Measurements from ENCODE around the gene CTNNBL1.

CTNNBL1 gene

DNA sequence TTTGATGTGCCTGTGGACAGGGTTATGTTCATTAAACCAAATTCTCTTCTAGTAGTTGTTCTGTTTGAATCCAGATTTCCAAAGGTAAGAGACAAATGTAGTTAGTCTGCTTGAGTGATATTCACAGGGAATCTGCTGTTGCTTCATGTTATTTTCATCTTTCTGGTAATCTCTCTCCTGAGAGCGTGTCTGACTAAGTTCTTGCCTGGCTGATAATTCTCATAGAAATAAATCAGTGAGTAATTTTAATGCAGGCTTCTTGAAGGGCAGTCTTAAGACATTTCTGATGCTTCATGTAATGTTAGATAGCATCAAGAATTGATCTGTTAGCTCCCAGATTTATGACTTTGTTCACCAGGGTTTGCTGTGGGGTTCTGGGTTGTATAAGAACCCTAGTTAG, 54.2 kb downstream of the CTNNBL1 start:
- no peak for DNase-seq

DNA sequence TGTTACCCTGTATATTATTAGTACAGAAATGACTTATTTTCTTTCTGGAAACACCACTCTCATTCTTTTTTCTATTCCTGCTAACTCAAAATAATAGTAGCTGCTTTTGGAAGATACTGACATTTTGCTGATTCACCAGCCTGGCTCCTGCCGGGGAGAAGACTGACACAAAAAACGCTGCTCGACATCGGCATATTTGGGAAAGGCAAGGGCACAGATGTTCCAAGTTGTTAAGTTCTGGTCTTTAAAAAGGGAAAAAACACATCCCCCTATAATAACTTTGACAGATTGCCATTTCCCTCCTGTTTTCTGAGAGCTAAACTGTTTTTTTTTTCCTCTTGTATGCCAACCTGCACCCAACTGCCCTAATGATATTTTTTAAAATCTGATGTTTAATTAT, 55.4 kb downstream of the CTNNBL1 start:
- DNase-seq: no peak

DNA sequence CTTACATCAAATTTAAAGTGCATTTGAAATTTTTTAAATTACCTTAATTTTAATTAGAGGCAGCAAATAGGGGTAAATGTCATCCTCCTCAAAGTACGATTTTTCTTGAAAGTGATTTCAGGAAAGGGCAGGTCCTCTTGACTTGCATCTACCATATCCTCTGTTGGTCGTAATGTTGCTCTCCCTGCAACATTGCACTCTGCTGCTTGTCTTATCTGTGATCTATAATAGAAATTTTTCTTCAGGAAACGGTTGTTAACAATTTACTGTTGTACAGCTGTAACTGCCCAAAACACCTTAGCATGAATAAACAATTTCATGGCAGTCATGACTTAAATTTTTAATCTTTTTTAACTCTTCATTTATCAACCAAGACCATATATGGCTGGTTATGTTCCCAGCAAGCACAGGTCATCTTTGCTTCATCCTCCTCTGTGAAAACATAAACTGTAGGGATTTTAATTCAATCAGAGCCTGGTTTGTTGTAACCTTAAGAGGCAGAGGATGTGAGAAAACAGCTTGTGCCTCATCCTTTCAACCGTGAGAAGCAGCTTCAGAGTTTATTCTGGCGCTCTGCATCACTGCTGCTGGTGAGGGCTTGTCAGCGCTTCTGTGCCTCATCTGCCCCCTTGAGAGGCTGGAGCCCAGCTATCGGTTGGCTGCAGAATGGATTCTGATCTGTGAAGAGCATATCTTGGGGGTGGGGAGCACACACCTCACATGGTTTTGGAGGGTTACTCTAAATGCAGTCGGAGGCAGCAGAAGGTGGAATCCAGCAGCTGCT, 56.0 kb downstream of the CTNNBL1 start:
- DNase-seq: no peak

DNA sequence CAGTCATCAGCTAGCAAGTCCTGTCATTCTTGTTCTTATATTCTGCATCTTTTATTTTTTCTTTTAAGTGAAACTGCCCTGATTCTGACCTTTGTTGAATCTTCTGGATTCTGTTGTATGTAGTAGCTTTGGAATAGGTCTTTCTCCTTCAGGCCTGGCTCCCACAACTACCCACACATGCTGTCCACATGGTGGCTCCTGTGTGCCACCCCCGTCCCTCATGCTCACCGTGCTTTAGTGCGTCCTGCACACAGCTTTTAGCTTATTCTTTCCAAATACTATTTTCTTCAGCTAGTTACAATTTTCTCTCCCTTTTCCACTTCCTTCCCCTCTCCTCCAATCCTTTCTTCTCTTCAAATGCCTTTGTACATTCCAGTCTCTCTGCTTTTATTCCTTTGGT, 61.8 kb downstream of the CTNNBL1 start:
- DNase-seq: no peak

DNA sequence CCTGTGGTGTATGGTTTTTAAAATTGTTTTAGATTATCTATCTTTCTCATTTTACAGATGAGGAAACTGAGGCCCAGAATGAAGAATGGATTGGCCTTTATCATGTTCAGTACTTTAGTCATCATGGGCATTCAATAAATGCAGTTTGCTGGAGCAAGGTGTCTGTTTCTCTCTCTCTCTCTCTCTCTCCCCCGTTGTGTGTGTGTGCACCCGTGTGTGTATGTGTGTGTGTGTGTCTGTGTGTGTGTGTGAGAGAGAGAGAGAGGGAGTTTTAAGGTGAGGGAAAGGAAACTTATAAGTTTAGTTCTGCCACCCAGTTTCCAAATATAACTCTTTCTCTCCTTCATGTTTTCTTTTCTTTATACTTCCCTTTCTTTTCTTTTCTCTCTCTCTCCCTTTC, 62.4 kb downstream of the CTNNBL1 start:
- DNase-seq: no peak

DNA sequence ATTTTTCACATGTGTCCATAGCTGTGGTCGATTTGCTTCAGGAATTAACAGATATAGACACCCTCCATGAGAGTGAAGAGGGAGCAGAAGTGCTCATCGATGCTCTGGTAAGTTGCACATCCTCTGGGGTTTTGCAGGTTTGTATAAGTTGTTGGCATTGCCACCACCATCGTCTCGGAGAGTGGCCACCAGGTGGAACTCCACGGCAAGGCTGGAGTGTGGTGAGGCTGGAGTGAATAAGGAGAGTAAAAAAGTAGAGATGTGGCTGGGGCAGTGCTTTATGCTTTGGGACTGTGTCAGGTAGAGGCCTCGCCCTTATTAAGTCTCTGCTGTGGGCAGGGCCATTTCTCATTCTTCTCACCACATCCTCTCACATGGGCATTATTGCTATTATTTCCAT, 63.7 kb downstream of the CTNNBL1 start:
- no peak for DNase-seq

DNA sequence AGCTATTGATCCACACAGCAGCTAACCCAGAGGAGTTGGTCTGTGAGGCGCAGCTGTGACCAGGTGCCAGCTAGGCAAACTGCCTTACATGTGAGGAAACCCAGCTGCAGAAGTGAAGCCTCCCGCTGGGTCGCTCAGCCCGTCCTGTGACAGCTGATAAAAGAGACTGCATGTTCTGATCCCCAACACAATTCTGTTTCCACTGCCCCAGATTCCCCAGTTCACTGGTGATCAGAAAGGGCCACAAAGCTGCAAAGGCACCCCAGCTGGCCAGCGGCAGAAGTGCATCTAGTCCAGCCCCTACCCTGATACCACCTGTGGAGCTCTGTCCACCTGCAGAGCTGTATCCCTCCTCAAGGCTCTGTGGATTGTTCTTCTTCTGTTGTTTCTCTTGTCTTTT, 64.5 kb downstream of the CTNNBL1 start:
- DNase-seq: no peak

DNA sequence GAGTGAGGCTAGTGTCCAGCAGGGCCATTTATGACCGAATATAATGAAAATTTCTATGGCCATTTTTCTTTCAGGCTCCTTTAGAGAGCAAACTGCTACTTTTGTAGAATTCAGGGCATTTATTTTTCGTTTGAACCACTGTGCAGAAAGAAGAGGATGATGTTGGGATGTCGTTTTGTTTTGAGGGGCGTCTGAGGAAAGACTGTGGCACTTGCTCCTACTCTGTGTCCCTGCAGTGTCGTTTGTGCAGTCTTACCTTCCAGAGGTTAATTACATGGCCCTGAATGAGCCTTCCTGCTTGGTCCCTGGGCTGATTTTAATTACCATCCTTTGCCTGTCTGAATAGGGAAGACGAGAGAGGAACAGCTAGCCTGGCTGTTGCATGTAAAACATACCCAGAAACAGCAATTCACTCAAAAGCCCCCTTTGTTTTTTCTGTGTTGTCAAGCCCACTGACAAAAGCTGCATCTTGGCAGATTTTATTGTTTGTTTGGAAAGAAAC, 65.3 kb downstream of the CTNNBL1 start:
- no peak for DNase-seq

DNA sequence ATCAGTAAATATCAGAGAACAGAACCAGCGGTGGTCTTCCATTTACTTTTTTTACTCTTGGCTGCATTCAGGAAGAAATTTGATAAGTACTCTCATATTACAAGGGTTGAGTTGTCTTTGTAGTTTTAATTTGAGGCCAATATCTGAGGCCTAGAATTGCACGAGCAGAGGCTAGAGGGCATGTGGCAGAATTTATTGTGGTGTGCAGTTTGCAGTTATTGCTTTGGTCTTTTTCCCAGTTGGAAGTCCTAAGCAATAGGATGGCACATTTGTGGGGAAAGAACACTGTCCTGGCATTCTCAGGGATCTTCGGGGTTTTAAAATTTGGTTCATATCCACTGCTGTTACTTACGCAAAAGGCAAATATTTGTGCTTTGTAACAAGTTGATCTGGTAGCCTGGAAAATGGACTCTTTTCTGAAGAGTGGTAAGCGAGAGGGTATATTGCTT, 66.0 kb downstream of the CTNNBL1 start:
- DNase-seq: no peak

DNA sequence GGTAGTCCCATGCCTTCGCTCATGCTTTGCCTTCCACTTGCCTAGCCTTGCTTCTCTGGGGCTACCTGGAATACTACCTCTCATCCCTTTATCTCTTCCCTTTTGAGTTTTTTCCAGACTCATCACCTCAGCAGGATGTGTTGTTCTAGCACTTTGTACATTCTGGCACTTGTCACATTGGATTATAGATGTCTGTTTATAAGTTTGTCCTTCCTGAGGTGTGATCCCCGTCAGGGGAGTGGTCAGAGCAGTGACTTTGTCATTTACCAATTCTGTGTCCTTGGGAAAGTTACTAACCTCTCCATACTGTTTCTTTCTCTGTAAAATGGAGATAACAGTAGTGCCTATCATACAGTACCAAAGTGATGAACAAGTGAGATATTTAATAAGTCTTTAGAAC, 66.5 kb downstream of the CTNNBL1 start:
- no peak for DNase-seq

DNA sequence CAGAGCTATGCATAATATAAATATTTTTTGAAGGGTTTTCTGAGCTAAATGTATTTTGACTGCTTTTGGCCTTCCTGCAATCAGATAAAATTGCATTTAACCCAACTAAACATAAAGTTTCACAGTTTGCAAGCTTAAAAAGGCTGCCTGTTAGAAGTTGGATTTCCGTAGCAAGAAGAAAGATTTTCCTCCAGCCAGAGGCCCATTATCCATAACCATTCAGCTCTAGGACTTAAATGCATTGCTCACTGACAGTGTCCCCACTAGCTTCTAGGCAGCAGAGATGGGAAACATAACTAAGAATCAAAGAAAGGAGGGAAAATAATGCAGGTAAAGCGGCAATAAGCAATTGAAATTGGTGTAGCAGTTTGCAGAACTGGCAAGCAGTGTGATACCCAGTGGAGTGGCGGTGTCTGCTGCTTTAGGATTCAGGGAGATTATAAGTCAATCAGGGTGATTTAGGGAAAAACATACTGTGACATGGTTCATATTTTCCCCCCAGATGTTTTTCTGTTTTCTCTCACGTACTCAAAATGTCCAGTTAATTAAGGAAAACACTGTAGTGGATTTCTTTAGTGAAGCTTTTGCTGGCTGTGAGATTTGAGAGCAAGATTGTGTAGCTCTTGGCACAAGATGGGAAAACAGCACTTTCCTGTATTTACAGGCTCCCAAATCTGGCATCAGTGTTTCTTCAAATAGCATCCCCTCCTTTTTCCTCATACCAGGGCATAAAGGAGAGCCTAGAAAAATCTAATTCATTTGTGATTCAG, 69.1 kb downstream of the CTNNBL1 start:
- DNase-seq: no peak

DNA sequence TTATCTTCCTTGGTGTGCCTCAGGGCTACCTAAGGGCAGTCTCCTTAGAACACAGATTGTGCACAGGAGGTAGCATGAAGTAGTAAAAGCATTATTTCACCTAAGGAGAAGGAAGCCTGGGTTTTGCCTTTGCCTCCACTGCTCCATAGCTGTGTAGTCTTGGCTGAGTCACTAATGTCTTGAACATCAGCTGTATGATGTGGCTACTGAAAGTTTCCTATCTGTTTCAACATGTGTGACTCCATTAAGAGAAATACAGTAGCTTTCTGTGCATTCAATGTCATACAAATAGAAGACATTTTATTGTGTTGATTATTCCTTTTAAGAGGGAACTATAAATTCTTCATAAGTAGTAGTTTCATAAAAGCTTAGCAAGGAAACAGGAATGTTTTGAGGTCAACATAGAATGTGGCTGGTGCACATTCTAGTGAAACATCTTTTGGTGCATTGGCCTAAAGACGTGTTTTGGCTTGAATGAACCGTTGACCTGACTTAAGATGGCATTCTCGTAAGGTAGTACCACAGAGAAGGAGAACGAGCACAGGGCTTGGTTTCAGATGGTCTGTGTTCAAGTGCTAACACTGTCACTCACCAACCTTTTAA, 70.6 kb downstream of the CTNNBL1 start:
- DNase-seq: no peak

DNA sequence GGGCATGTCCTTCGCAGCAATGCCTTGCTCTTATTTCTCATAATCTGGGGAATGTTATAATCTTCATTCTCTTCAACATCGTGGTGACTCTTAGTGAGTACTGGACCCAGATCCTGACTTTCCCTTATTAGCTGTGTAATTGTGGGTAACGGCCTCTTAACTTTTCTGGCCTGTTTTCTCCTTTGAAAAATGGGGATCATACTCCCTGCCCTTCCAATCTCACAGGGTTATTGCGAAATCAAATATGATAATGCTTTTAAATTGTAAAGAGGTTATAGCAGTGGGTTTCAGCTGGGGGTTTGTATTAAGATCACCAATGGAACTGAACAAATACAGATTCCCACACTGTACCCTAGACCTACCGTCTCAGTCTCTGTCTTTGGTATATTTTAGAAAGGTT, 77.1 kb downstream of the CTNNBL1 start:
- DNase-seq: no peak

DNA sequence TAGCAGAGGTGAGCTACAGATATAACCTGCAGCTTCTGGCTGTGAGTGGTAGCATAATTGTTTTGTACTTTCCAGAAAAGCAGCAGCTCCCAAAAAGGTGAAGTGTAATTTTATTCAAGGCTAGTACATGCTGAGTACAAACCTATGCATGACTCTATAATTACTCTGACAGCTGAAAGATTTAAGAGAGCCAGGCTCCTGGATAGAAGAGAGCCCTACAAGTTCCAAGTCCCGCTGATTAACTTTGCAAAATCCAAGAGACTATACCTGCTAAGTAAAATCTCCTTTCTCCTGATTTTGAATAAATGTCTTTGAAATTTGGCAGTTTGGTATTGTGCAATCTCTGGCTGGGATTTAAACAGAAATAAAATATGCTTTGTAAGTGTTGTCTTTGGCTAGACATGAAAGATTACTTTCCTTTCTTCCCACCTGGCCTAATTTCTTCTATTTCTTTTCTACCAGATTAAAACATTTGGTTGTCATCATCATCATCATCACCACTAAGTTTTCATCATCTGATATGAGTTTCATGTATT, 79.5 kb downstream of the CTNNBL1 start:
- DNase-seq: no peak

DNA sequence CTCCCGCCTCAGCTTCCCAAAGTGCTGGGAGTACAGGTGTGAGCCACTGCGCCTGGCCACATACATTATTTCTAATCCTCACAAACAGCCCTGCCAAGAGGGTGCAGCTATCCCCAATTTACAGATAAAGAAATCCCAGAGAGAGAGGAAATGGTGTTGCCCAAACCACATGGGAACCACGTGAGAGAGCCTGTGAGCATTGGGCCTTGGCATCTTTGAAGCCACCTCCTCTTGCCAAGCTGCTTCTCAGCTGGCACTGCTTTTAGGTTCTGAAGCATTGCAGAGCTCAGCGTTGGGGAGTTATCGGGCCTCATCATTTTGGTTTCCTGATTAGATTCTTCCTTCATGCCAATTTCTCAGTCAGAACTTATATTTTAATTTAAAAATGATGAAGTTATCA, 80.3 kb downstream of the CTNNBL1 start:
- DNase-seq: no peak

DNA sequence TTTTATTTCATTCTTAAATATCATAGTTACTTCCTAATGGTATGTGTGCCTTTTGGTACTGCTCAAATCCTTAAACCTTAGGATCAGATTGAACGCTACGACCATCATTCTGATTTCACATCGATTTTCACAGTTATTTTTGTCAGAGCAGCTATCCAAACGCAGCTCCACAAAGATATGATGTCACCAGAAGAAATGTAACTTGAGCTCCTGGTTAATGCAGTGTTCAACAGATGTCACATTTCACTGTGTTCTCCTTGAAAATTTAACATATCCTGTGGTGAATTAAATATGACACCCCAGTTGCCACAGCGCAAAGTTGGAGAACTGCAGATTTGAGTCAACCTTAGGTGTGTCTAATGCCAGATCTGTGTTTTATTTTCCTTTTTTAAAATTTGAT, 81.4 kb downstream of the CTNNBL1 start:
- DNase-seq: no peak

DNA sequence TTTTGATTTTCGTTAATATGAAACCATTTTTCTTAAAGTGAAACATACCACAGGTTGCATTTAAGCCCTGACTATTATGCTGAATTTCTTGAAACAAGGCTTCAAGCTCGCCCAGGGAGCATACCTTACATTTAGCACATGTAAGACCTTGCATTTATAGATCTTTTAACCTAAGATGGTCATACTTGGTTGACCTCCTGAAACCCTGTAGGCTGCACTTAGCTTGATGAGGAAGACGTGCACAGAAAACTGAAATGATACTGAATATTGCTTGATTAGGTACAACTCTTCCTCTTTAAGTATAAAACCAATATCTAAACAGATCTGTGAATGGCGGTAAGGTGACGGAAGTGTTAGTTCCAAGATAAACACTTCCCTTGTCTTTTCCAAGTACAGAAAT, 82.2 kb downstream of the CTNNBL1 start:
- no peak for DNase-seq

DNA sequence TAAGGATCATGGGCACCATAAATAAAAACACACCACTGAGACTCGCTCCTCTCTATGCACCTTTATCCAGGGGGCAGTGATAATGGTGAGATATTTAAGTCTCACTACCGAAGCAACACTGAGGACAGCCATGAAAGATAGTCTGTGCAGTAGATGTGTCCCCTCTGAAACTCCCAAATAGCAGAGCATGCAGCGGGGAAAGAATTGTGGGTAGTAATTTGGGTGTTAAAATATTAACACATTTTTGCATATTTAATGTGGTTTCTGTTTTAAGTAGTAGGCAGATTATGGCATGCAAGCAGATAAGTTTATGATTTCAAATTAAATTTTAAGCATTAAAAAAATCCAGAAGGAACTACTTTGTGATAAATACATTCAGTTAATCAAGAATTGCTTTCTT, 82.7 kb downstream of the CTNNBL1 start:
- no peak for DNase-seq

DNA sequence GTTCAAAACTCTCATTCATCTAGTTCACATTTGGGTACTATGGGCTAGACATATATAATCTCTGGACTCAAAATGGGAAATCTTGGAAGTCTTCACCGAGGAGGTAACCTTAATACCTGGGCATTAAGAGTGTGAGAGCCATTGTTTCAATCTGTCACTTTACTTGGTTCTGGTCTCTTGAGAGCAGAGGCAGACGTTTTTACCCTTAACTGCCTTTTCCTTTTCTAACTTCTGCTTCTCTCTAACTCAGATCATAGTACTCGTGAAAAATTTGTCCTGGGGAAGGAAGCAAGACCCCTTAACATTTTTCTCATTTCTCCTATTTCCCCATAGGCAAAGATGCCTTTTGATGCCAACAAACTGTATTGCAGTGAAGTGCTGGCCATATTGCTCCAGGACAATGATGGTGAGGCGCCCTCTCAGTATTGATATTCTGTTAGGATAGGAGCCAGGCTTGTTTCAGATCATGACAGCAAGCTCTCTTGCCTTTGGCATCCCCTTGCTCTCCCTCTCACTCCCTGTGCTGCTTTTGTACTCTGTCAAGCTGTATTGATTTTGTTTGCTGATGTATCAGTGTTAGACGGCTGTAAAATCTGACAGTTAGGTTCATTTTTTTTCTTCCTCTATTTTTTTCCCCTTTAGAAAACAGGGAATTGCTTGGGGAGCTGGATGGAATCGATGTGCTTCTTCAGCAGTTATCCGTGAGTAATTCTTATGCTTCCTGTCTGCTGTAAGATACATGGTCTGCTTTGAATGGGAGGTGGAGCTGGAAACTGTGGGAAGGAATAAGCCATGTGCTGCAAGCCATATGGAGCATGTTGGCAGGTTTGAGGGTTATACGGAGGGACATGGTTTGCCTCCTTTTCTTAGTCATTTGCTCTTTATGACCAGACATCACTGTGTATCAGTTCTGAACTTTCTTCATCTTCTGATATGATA, 83.5 kb downstream of the CTNNBL1 start:
- DNase-seq: no peak

DNA sequence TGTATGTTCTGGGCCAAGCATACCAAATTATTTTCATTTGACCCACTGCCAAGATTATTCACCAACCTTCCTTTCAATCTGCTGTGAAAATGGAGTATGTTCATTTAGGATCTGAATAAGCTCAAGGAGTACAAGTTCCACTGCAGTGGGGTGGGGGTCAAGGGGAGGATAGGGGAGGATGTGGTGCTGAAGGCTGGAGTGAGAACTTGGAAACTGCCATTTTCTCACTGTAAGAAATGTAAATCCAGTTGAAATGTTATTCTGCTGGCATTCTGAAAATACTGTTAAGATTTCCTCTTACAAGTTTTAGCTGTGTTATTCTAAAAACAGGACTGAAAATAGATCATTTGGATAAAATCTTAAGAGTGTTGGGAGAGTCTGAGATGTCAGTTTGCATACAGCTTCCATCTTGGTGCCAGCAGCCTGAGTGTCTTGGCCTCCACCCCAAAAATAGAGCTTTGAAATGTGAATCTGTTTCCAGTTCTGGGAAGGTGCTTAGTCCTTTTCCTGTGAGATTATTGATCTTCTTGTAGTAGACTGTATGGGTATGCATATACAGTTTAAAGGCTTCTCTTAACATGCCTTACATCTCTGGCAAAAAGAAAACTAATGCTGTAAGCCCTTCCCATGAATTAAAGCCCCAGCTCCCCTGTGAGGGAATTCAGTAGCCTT, 84.3 kb downstream of the CTNNBL1 start:
- no peak for DNase-seq

DNA sequence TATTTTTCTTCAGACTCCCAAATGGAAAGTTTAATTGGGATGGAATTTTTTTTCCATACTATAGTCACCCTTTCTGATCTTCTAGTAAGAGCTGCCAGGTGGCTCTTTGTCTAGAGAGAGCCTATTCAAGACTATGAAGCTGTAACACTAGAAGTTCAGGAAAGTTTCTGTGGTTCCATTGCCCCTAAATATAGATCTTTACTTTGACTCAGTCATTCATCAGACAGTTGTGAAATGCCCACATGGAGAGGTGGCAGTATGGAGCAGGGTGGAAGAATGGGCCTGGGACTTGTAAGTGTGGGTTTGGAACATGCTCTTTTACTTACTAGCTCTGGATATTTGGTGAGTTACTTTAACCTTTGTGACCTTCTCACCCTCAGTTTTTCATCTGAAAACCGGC, 87.8 kb downstream of the CTNNBL1 start:
- no peak for DNase-seq

DNA sequence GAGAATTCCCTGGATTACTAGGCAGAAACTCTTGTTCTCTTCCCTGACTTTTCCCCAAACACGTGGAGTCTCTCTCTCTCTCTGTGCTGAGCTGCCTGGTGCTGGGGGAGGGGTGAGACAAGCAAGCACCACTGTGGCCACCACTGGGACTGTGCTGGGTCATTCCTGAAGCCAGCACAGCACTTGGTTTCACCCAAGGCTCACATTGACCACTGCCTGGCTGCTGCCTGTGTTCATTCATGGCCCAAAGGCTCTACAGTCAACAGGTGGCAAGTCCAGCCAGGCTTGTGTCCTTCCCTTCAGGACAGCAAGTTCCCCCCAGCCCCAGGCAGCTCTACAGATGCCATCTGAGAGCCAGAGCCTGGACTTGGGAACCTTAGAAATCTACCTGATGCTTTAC, 92.2 kb downstream of the CTNNBL1 start:
- no peak for DNase-seq

Data from stimulated activated CD4-positive, alpha-beta T cell treated with anti-CD3 and anti-CD28 coated beads, Interleukin-1b, Interleukin-23, amount 100 ng/mL, for 48 hours (primary cell).